ENCODE measurements around the gene PTPN21.

- TF ChIP-seq EZH2 (IDR thresholded peaks at IDR 0.05) = no peak
- TF ChIP-seq CTCF (IDR thresholded peaks at IDR 0.05) = no peak
Observed at GRCh38 chr14:88482524-88482923, 72.3 kb downstream of the PTPN21 start.

Measured in neural progenitor cell (in vitro differentiated cells).